T-helper 1 cell treated with Interleukin-12 subunit alpha and Interleukin-12 subunit beta and Interleukin-4 antibody, amounts not matched to agents 30 ng/mL and 1 ng/mL, for 36 hours (primary cell): ENCODE results near the gene NACC1. TPM values are rescaled to one million over a fixed set of nuclear protein-coding genes. Genes with fewer than 3 reads are reported as not detected.

Source experiments
- intact Hi-C: fragments of 100-400 bp; cut with micrococcal nuclease; formaldehyde crosslinking; loops from one replicate; pipeline ENCODE4 v1.15.1; 2024
- total RNA-seq: library from RNA; stranded (reverse); gene quantifications from 2 replicates; pipeline ENCODE4 v1.2.3, GENCODE V29; 2022

NACC1 gene
- total RNA-seq, 1 donor from 2014 or later: 84.4 TPM

DNA sequence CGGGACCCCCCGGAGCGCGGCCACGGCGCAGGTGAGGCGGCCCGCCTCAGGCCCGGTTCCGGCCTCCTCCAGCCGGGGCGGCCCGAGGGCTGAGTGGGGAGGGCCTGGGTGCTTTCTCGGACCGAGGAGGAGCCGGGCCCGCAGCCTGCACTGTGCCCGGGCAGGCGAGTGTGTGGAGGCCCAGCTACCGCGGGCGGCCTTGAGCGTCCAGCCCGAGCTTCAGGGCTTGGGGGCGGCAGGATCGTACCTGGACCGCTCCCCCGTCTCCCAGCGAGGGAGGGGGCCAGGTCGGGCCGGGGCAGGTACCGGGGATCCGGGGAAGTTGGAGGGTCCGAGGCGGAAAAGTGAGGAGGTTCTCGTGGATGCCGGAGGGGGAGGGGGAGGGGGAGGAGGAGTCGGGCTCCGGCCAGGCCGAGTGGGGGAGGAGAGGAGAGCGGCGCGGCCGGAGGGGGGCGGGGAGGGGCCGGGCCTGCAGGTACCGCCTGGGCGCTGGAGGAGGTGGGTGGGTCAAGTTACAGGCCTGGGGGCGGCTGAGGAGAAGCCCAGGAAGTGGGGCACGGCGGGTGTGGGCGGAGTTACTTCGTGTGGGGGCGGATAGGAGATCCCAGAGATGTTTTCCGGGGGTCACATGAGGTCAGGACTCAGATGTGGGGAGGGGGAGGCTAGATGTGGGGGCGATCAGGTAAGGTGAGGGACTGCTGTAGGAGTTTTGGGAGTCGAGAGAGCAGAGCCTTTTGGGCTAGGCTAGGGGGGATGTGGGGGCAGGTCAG is 545 bp downstream of the NACC1 start:
- intact Hi-C loops: loop anchor here (1.0 kb wide), 2 partner anchors 14 to 32 kb away; partner anchors contain the start of genes IER2 and STX10

GRCh38 chr19:13119627-13120026 is 1.6 kb downstream of the NACC1 start:
- intact Hi-C loops: no loop called here

- intact Hi-C loops: no loop called here
Observed at GRCh38 chr19:13120031-13120430, 2.0 kb downstream of the NACC1 start.

- intact Hi-C loops: no loop called here
Observed at GRCh38 chr19:13120817-13121216, 2.8 kb downstream of the NACC1 start.

DNA sequence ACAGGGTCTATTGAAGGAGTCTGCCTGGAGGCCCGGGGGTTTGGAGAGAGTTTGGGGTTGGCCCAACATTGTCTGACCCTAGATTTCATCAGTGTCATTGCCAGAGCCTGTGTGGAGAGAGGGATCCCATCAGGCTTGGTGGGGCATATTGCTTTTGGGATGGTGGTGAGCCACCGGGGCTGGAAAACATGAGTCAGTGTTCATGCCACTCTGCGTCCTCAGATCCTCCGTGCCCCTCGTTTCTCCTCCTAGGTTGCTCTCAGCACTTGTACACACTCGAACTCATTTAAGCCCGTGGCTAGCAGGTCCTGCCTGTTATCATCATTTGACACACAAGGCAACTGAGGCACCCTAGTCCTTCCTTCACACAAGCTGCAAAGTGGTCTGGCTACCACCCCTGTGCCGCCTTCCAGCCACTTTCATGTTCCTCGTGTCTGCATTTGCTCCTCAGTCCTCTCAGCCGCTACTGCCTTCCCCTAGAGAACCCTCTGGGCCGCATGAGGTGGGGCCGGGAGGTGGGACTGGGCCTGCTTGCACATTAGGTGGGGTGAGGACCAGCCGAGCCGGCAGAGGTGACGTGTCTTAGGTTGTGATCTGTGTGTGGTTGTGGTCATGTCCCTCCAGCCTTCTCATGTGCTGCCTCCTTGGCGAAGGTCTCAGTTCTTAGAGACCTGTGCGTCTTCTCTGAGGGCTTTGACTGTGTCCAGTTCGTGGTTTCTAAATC is 3.6 kb downstream of the NACC1 start:
- intact Hi-C loops: no loop called here

- intact Hi-C loops: no loop called here
Observed at GRCh38 chr19:13122275-13122878, 4.3 kb downstream of the NACC1 start.

- intact Hi-C loops: no loop called here
Observed at GRCh38 chr19:13122980-13123957, 5.2 kb downstream of the NACC1 start.

DNA sequence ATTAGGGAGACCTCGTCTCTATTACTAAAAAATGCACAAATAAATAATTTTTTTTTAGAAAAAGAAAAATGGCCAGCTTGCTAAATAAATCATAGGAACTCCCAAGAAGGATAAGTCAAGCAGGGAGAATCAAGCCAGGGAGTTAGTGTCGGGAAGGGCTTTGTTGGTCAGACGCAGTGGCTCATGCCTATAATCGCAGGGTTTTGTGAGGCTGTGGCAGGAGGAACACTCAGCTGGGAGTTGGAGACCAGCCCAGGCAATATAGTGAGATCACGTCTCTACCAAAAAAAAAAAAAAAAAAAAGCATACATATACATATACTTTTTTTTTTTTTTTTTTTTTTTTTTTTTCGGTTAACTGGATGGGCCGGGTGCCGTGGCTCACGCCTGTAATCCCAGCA is 9.0 kb downstream of the NACC1 start:
- intact Hi-C loops: no loop called here

GRCh38 chr19:13127811-13128575 is 9.9 kb downstream of the NACC1 start:
- intact Hi-C loops: no loop called here

DNA sequence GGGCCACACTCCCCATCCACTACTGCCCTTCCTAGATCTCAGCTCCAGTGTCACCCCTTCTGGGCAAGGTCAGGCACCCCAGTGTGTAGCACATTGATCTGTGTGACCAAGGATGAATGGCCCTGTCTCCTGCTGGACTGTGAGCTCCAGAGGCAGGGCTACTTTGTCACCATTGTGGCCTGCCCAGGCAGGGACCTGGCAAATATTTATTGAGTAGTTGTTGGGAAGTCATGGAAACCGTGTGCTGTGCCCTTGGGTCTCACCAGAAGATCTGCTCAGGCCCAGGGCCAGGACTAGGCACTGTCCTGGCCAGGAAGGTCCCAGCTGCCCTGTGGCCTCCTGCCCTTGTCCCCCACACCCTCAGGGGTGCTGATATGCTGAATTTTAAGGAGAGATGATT is 10.5 kb downstream of the NACC1 start:
- intact Hi-C loops: no loop called here

DNA sequence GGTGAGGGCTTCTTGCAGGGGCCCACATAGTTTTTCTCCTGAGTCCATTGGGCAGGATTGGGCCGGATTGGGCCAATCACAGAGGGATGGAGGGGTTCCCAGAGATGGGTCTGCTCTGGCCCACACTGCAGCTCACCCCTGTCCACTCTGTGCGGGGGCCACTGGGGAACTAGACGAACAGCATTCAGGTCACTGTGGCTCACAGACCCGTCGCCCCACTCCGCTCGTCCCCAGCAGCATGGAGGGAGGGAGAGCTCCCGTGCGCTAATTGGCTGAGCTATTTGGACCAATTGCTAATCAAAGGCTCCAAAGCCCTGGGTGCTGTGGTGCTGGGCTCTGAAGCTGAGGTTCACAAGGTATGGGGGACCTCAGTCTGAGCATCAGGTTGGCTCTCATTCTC is 11.3 kb downstream of the NACC1 start:
- intact Hi-C loops: no loop called here

DNA sequence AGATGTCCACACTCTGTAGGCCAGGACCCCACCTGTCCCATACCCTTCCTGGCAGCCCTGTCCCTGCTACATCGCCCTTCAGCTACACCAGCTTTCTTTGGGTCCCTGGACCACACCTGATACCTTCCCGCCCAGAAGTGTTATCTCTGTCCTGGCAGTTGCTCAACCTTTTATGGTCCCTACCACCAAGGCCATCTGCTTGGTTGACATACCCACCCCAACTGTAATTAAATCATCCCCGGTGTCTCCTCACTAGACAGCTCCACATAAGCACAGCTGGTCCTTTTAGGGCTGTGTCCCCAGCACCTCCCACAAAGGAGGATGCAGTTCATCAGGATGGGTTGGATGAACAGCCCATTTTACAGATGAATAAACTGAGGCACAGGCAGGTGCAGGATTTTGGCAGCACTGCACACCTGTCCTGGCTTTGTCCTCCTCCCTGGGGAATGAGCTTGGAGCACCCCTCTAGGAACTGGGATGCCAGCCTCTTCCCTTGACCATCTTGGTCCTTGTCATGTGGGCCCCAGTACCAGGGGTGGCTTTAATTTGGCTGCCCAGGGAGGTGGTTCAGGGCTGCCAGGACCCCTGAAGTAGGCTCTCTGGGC is 12.9 kb downstream of the NACC1 start:
- intact Hi-C loops: no loop called here

GRCh38 chr19:13132471-13133180 is 14.6 kb downstream of the NACC1 start:
- intact Hi-C loops: loop anchor here (1.0 kb wide), 2 partner anchors 14 to 18 kb away; partner anchors contain the start of genes IER2, NACC1 and STX10

- intact Hi-C loops: no loop called here
Observed at GRCh38 chr19:13133241-13133870, 15.3 kb downstream of the NACC1 start.

DNA sequence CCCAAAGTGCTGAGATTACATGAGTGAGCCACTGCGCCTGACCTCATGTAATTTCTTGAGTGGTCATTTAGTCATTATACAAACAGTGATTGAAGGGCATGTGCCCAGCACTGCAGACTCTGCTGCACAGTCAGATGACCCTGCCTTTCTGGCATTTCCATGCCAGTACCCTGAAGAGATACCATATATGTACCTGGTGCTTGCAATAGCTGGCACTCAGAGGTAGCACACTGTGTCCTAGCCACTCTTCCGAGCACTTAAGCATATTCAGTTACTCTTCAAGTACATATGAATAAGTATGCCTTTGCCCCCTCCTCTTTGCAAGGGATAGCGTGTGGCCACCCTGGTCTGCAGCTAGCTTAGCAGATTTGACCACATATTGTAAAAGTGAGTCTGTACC is 16.6 kb downstream of the NACC1 start:
- intact Hi-C loops: no loop called here

GRCh38 chr19:13135068-13136062 is 17.3 kb downstream of the NACC1 start:
- intact Hi-C loops: no loop called here

DNA sequence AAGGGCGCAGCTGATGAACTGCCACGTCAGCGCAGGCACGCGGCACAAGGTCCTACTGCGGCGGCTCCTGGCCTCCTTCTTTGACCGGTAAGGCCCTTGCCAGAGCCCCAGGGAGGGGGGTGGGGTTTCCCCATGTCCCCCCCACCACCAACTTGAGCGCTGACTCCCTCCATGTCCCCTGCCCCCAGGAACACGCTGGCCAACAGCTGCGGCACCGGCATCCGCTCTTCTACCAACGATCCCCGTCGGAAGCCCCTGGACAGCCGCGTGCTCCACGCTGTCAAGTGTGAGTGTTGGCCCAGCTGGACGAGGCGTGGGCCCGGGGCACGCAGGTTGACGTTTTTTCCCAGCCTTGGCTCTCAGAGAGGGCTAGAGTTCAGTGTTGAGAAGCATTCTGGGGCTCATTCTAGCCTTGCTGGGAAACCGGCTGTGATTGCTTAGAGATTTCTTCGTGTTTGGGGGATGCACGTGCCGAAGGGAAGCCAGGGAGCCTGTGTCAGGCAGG is 19.3 kb downstream of the NACC1 start:
- intact Hi-C loops: no loop called here
